SK-N-SH treated with all-trans-retinoic acid at 6 μM for 48 hours (cell line): ENCODE data around the gene KLHL26.
A peak's percentile ranks its signal among the peaks of the same experiment; 100 is the strongest.

Experiments
- ATAC-seq: fragments of 200-7000 bp; cut with Tn5 transposase; 3 replicates; pipeline ENCODE4 v1.9.1; 2020; ENCODE audit warnings: mild to moderate bottlenecking, moderate library complexity
- ARNTL ChIP-seq: fragments of 450-650 bp; formaldehyde crosslinking; IDR thresholded peaks from 2 replicates; pipeline ENCODE4 v1.5.0; 2020; ENCODE audit warnings: low read depth, mild to moderate bottlenecking, moderate library complexity, borderline replicate concordance
- BACH2 ChIP-seq: fragments of 250-450 bp; sonication (Bioruptor Pico); IDR thresholded peaks from 2 replicates; pipeline ENCODE4 v1.9.0; 2021; ENCODE audit warnings: mild to moderate bottlenecking, borderline replicate concordance
- CSDC2 ChIP-seq: fragments of 250-450 bp; sonication (Bioruptor Pico); IDR thresholded peaks from 2 replicates; pipeline ENCODE4 v1.5.0; 2020; ENCODE audit warnings: mild to moderate bottlenecking, moderate library complexity
- GLIS3 ChIP-seq: fragments of 250-450 bp; sonication (Bioruptor Pico); IDR thresholded peaks from 2 replicates; pipeline ENCODE4 v1.5.0; 2020; ENCODE audit warnings: mild to moderate bottlenecking, moderate library complexity
- ISL1 ChIP-seq: fragments of 250-450 bp; sonication (Bioruptor Pico); IDR thresholded peaks from 2 replicates; pipeline ENCODE4 v2.1.2; 2022; ENCODE audit warnings: mild to moderate bottlenecking, moderate library complexity
- OSR1 ChIP-seq: fragments of 250-450 bp; sonication (Bioruptor Pico); IDR thresholded peaks from 2 replicates; pipeline ENCODE4 v1.8.0; 2022; ENCODE audit warnings: moderate library complexity, mild to moderate bottlenecking, inconsistent platforms
- PPARA ChIP-seq: fragments of 250-450 bp; sonication (Bioruptor Pico); IDR thresholded peaks from 2 replicates; pipeline ENCODE4 v1.5.0; 2020; ENCODE audit warnings: mild to moderate bottlenecking, borderline replicate concordance
- RARB ChIP-seq: fragments of 250-450 bp; sonication (Bioruptor Pico); IDR thresholded peaks from 2 replicates; pipeline ENCODE4 v1.8.0; 2021; ENCODE audit warnings: mild to moderate bottlenecking, moderate library complexity
- SNAI2 ChIP-seq: fragments of 250-450 bp; sonication (Bioruptor Pico); IDR thresholded peaks from 2 replicates; pipeline ENCODE4 v1.5.0; 2020; ENCODE audit warnings: mild to moderate bottlenecking, moderate library complexity
- TCF4 ChIP-seq: fragments of 250-450 bp; sonication (Bioruptor Pico); IDR thresholded peaks from 2 replicates; pipeline ENCODE4 v1.8.0; 2021; ENCODE audit warnings: mild to moderate bottlenecking, moderate library complexity, borderline replicate concordance
- TOX ChIP-seq: fragments of 250-450 bp; sonication (Bioruptor Pico); IDR thresholded peaks from 2 replicates; pipeline ENCODE4 v1.8.0; 2021; ENCODE audit warnings: mild to moderate bottlenecking, moderate library complexity, borderline replicate concordance
- ZC3H10 ChIP-seq: fragments of 250-450 bp; sonication (Bioruptor Pico); IDR thresholded peaks from 2 replicates; pipeline ENCODE4 v1.5.1; 2021; ENCODE audit warnings: mild to moderate bottlenecking, moderate library complexity
- ZFP3 ChIP-seq: fragments of 250-450 bp; sonication (Bioruptor Pico); IDR thresholded peaks from 2 replicates; pipeline ENCODE4 v1.5.0; 2020; ENCODE audit warnings: mild to moderate bottlenecking, moderate library complexity
- ZFP30 ChIP-seq: fragments of 450-650 bp; formaldehyde crosslinking; IDR thresholded peaks from 2 replicates; pipeline ENCODE4 v1.5.0; 2022; ENCODE audit warnings: mild to moderate bottlenecking, moderate library complexity
- ZNF565 ChIP-seq: fragments of 450-650 bp; formaldehyde crosslinking; conservative IDR thresholded peaks from 2 replicates; pipeline ENCODE4 v1.5.0; 2020; ENCODE audit warnings: low read depth, mild to moderate bottlenecking, moderate library complexity
- ZNF70 ChIP-seq: fragments of 450-650 bp; formaldehyde crosslinking; IDR thresholded peaks from 2 replicates; pipeline ENCODE4 v1.5.0; 2020; ENCODE audit warnings: mild to moderate bottlenecking, moderate library complexity
- ZNF8 ChIP-seq: fragments of 450-650 bp; formaldehyde crosslinking; IDR thresholded peaks from 2 replicates; pipeline ENCODE4 v1.5.0; 2020; ENCODE audit warnings: mild to moderate bottlenecking, moderate library complexity
- TF ChIP-seq, protein P1 (sequence below): fragments of 250-450 bp; sonication (Bioruptor Pico); IDR thresholded peaks from 2 replicates; pipeline ENCODE4 v1.8.0; 2021; ENCODE audit warnings: low read depth, mild to moderate bottlenecking, moderate library complexity, borderline replicate concordance
- TF ChIP-seq, protein P2 (sequence below): fragments of 250-450 bp; sonication (Bioruptor Pico); IDR thresholded peaks from 2 replicates; pipeline ENCODE4 v1.5.1; 2020; ENCODE audit warnings: low read depth, mild to moderate bottlenecking, moderate library complexity
- TF ChIP-seq, protein P3 (sequence below): fragments of 250-450 bp; sonication (Bioruptor Pico); IDR thresholded peaks from 2 replicates; pipeline ENCODE4 v1.5.0; 2020; ENCODE audit warnings: mild to moderate bottlenecking, moderate library complexity
- TF ChIP-seq, protein P4 (sequence below): fragments of 250-450 bp; sonication (Bioruptor Pico); IDR thresholded peaks from 2 replicates; pipeline ENCODE4 v1.5.1; 2021; ENCODE audit warnings: mild to moderate bottlenecking, moderate library complexity
- TF ChIP-seq, protein P5 (sequence below): fragments of 250-450 bp; sonication (Bioruptor Pico); IDR thresholded peaks from 2 replicates; pipeline ENCODE4 v1.8.0; 2020; ENCODE audit warnings: mild to moderate bottlenecking, moderate library complexity, borderline replicate concordance

The KLHL26 gene

DNA sequence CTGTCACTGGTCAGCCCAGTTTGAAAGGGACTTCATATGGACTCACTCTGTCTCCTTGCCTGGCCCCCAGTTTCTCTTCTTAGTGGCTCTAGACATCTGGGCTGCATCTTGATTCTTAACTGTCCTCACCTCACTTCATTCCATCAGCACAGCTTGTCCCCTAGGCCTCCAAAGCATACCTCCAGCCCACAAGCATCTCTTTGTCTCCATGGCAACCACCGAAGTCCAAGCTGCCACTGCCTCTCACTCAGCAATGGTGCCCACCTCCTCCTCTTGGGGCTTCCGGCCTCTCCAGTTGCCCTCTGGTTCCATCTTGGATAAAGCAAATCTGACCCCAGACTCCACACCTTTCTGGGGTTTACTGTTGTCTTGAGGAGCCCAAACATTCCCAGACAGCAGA, 9.9 kb upstream of the KLHL26 start (continued):
- TF ChIP-seq, protein P1, sequence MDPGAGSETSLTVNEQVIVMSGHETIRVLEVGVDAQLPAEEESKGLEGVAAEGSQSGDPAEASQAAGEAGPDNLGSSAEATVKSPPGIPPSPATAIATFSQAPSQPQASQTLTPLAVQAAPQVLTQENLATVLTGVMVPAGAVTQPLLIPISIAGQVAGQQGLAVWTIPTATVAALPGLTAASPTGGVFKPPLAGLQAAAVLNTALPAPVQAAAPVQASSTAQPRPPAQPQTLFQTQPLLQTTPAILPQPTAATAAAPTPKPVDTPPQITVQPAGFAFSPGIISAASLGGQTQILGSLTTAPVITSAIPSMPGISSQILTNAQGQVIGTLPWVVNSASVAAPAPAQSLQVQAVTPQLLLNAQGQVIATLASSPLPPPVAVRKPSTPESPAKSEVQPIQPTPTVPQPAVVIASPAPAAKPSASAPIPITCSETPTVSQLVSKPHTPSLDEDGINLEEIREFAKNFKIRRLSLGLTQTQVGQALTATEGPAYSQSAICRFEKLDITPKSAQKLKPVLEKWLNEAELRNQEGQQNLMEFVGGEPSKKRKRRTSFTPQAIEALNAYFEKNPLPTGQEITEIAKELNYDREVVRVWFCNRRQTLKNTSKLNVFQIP = no peak
- no peak for TF ChIP-seq GLIS3 (CRISPR knock-in tag)

DNA sequence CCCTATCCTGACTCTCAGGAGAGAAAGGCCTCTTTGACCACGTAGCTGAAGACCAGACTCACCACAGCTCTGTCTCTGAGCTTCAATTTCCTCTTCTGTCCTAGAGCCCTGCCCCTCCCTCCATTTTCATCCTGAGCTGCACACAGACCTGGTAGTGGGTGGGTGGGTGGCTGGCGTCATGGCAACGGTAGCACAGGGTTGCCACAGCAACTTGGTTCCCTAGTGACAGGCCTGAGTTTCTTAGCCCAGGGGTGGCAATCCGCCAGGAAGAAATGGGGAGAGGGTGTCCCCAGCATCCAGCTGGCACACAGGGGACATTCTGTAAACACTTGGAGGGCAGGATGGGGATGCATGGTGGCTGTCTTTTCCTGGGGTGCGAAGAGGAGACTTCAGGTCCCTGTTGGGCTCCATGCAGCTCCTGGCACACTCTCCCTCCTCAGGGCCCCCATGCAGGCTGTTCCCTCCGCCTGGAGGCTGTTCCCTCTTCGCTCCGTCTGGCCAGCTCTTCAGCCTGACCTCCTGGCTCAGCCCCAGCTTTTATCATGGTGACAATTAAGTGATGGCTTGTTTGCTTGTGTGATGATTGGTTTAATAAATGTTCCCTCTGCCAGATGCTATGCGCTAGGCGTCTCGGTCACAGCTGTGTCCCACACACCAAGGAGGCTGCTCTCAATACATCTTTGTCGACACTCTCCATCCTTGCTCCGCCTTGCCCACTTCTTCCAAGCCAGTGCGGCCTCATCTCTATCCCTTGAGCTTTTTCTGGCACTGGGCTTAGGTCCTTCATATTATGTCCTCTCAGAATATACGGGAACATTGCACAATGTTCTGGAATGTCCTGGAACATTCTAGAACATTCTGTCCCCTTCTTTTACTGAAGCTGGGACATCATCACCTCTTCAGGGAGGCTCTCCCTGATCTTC, 7.4 kb upstream of the KLHL26 start:
- TF ChIP-seq BACH2 (CRISPR knock-in tag) = no peak
- no peak for TF ChIP-seq ARNTL (CRISPR knock-in tag)
- no peak for TF ChIP-seq ZNF8 (CRISPR knock-in tag)
- TF ChIP-seq, protein P1 = no peak
- TF ChIP-seq SNAI2 (CRISPR knock-in tag) = no peak
- no peak for TF ChIP-seq ZFP3 (CRISPR knock-in tag)
- no peak for TF ChIP-seq TCF4 (CRISPR knock-in tag)
- TF ChIP-seq ZC3H10 (CRISPR knock-in tag) = no peak
- TF ChIP-seq OSR1 = no peak
- TF ChIP-seq, protein P2, sequence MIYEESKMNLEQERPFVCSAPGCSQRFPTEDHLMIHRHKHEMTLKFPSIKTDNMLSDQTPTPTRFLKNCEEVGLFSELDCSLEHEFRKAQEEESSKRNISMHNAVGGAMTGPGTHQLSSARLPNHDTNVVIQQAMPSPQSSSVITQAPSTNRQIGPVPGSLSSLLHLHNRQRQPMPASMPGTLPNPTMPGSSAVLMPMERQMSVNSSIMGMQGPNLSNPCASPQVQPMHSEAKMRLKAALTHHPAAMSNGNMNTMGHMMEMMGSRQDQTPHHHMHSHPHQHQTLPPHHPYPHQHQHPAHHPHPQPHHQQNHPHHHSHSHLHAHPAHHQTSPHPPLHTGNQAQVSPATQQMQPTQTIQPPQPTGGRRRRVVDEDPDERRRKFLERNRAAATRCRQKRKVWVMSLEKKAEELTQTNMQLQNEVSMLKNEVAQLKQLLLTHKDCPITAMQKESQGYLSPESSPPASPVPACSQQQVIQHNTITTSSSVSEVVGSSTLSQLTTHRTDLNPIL (CRISPR knock-in tag) = no peak
- TF ChIP-seq GLIS3 (CRISPR knock-in tag) = no peak
- no peak for TF ChIP-seq PPARA
- TF ChIP-seq RARB (CRISPR knock-in tag) = no peak
- TF ChIP-seq, protein P3, sequence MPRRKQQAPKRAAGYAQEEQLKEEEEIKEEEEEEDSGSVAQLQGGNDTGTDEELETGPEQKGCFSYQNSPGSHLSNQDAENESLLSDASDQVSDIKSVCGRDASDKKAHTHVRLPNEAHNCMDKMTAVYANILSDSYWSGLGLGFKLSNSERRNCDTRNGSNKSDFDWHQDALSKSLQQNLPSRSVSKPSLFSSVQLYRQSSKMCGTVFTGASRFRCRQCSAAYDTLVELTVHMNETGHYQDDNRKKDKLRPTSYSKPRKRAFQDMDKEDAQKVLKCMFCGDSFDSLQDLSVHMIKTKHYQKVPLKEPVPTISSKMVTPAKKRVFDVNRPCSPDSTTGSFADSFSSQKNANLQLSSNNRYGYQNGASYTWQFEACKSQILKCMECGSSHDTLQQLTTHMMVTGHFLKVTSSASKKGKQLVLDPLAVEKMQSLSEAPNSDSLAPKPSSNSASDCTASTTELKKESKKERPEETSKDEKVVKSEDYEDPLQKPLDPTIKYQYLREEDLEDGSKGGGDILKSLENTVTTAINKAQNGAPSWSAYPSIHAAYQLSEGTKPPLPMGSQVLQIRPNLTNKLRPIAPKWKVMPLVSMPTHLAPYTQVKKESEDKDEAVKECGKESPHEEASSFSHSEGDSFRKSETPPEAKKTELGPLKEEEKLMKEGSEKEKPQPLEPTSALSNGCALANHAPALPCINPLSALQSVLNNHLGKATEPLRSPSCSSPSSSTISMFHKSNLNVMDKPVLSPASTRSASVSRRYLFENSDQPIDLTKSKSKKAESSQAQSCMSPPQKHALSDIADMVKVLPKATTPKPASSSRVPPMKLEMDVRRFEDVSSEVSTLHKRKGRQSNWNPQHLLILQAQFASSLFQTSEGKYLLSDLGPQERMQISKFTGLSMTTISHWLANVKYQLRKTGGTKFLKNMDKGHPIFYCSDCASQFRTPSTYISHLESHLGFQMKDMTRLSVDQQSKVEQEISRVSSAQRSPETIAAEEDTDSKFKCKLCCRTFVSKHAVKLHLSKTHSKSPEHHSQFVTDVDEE = no peak
- TF ChIP-seq TOX = no peak
- TF ChIP-seq ZNF70 (CRISPR knock-in tag) = no peak
- TF ChIP-seq, protein P4, sequence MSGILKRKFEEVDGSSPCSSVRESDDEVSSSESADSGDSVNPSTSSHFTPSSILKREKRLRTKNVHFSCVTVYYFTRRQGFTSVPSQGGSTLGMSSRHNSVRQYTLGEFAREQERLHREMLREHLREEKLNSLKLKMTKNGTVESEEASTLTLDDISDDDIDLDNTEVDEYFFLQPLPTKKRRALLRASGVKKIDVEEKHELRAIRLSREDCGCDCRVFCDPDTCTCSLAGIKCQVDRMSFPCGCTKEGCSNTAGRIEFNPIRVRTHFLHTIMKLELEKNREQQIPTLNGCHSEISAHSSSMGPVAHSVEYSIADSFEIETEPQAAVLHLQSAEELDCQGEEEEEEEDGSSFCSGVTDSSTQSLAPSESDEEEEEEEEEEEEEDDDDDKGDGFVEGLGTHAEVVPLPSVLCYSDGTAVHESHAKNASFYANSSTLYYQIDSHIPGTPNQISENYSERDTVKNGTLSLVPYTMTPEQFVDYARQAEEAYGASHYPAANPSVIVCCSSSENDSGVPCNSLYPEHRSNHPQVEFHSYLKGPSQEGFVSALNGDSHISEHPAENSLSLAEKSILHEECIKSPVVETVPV = no peak
- TF ChIP-seq CSDC2 (CRISPR knock-in tag) = no peak
- ATAC-seq = no peak

DNA sequence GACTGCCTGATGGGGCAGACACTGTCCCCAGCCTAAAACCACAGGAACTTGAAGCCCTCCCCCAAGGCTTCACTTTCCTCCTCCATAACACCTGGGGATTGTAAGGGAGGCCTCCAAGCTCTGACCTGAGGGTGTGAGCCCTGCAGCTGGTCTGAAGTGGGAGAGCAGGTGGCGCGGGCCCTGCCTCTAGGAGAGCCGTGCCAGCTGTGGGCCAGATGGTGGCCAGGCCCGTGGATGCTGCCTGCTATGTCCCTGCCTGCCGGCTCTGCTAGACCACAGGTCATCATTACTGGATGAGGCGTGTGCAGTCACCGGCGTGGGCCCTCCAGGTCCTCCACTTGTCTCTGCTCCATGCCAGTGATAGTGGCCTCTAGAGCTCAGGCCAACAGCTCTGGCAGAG, 3.5 kb upstream of the KLHL26 start:
- no peak for ATAC-seq
- no peak for TF ChIP-seq GLIS3 (CRISPR knock-in tag)
- peak; percentile 37; the same call in 1 of the 2 replicates for TF ChIP-seq TCF4 (CRISPR knock-in tag)

DNA sequence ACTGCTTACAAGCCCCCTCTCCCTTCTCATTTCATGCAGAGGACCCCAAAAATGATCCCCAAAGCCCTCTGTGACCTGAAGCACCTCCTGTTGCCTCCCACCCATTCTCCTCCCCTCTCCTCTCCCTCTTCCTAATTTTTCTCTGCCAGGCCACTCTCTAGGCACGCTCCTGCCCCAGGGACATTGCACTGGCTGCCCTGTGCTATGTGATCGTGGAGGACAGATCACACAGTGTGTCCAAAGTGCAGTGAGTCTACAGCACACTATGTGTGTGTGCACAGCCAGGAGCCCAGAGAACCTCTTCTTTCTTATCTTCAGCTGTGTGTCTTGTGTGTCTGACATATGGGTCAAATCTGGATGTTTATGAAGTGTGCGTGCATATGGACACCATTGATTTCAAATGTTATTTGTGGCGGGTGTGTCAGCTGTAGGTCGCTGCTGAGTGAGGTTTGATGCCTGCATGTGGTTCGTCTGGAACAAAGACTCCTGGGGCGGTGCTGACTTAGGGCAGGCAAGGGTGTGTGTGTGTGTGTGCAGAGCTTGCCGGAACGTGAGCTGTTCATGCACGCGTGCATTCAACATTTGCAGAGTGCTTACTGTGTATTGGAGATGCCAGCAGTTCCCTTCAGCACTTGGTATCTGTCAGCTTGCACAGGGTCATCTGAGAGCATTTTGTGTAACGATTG, 2.1 kb upstream of the KLHL26 start:
- no peak for ATAC-seq
- TF ChIP-seq OSR1 = no peak
- no peak for TF ChIP-seq ZFP30 (CRISPR knock-in tag)
- no peak for TF ChIP-seq ISL1 (CRISPR knock-in tag)
- no peak for TF ChIP-seq CSDC2 (CRISPR knock-in tag)
- TF ChIP-seq SNAI2 (CRISPR knock-in tag) = no peak
- TF ChIP-seq ZNF70 (CRISPR knock-in tag) = no peak
- TF ChIP-seq, protein P5, sequence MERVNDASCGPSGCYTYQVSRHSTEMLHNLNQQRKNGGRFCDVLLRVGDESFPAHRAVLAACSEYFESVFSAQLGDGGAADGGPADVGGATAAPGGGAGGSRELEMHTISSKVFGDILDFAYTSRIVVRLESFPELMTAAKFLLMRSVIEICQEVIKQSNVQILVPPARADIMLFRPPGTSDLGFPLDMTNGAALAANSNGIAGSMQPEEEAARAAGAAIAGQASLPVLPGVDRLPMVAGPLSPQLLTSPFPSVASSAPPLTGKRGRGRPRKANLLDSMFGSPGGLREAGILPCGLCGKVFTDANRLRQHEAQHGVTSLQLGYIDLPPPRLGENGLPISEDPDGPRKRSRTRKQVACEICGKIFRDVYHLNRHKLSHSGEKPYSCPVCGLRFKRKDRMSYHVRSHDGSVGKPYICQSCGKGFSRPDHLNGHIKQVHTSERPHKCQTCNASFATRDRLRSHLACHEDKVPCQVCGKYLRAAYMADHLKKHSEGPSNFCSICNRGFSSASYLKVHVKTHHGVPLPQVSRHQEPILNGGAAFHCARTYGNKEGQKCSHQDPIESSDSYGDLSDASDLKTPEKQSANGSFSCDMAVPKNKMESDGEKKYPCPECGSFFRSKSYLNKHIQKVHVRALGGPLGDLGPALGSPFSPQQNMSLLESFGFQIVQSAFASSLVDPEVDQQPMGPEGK (CRISPR knock-in tag) = no peak
- TF ChIP-seq ZNF565 (CRISPR knock-in tag) = no peak
- no peak for TF ChIP-seq TCF4 (CRISPR knock-in tag)
- no peak for TF ChIP-seq ARNTL (CRISPR knock-in tag)
- no peak for TF ChIP-seq ZC3H10 (CRISPR knock-in tag)
- no peak for TF ChIP-seq ZNF8 (CRISPR knock-in tag)
- TF ChIP-seq, protein P4 = no peak
